ENCODE results near the gene SLC9A6. TPM values are rescaled to one million over a fixed set of nuclear protein-coding genes. Genes with fewer than 3 reads are reported as not detected.

SLC9A6 gene
- total RNA-seq, 1 experiment from 2014 or later: 21.7 TPM

GRCh38 chrX:136021160-136021559 lies 35.9 kb downstream of the SLC9A6 start:
- Mint-ChIP-seq H3K4me1 (ENCODE audit: low read depth, unreplicated experiment) (no peaks in the 10 kb centered on the region), H3K9me3 (ENCODE audit: low read depth, unreplicated experiment) (no peaks in the 10 kb centered on the region), H3K36me3 (ENCODE audit: insufficient read depth, unreplicated experiment) (no peaks in the 10 kb centered on the region), H3K27me3 (ENCODE audit: unreplicated experiment) (no peaks in the 10 kb centered on the region), H3K27ac (ENCODE audit: unreplicated experiment) (no peak overlapping the region), H3K4me3 (ENCODE audit: low read depth, unreplicated experiment) (no peak overlapping the region)
- no TSS peak for BruUV-seq (replicated peaks)
- TF ChIP-seq, protein P1, sequence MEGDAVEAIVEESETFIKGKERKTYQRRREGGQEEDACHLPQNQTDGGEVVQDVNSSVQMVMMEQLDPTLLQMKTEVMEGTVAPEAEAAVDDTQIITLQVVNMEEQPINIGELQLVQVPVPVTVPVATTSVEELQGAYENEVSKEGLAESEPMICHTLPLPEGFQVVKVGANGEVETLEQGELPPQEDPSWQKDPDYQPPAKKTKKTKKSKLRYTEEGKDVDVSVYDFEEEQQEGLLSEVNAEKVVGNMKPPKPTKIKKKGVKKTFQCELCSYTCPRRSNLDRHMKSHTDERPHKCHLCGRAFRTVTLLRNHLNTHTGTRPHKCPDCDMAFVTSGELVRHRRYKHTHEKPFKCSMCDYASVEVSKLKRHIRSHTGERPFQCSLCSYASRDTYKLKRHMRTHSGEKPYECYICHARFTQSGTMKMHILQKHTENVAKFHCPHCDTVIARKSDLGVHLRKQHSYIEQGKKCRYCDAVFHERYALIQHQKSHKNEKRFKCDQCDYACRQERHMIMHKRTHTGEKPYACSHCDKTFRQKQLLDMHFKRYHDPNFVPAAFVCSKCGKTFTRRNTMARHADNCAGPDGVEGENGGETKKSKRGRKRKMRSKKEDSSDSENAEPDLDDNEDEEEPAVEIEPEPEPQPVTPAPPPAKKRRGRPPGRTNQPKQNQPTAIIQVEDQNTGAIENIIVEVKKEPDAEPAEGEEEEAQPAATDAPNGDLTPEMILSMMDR (IDR thresholded peaks at IDR 0.05; ENCODE audit: unreplicated experiment): no peak
- CTCF ChIA-PET: no interaction called here
- no peak for DNase-seq
- intact Hi-C loops (cut with micrococcal nuclease; ENCODE audit: unreplicated experiment): loop anchor here (10.0 kb wide), 1 partner anchor 674 kb away; no protein-coding TSS in a partner anchor

DNA sequence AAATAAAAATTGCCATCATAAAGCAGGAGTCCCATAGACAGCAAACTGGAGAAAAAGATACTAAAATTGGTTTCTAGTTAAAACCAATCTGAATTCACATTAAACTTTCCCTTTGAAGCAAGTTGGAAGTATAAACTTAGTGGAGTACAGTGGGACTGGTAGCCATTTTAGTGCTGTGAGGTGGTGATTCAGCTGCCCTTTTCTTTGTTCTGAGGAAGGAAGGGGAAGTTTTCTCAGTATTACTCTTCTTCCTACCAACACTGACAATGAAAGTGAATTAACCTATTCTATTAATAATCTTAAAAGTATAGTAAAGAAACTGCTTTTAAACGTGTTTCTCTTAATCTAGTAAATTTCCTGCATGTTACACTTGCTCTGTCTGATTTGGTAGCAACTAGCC lies 36.7 kb downstream of the SLC9A6 start:
- no peak for DNase-seq
- Mint-ChIP-seq H3K27me3 (ENCODE audit: unreplicated experiment) (no peaks in the 10 kb centered on the region), H3K4me1 (ENCODE audit: low read depth, unreplicated experiment) (no peaks in the 10 kb centered on the region), H3K36me3 (ENCODE audit: insufficient read depth, unreplicated experiment) (no peaks in the 10 kb centered on the region), H3K4me3 (ENCODE audit: low read depth, unreplicated experiment) (no peak overlapping the region), H3K27ac (ENCODE audit: unreplicated experiment) (no peak overlapping the region), H3K9me3 (ENCODE audit: low read depth, unreplicated experiment) (no peaks in the 10 kb centered on the region)
- CTCF ChIA-PET: no interaction called here
- TF ChIP-seq, protein P1 (IDR thresholded peaks at IDR 0.05; ENCODE audit: unreplicated experiment): no peak
- intact Hi-C loops (cut with micrococcal nuclease; ENCODE audit: unreplicated experiment): loop anchor here (10.0 kb wide), 1 partner anchor 673 kb away; no protein-coding TSS in a partner anchor
- no TSS peak for BruUV-seq (replicated peaks)

- H3K9me3 Mint-ChIP-seq (ENCODE audit: low read depth, unreplicated experiment): no peaks in the 10 kb centered on the region
- intact Hi-C loops (cut with micrococcal nuclease; ENCODE audit: unreplicated experiment): loop anchor here (10.0 kb wide), 1 partner anchor 670 kb away; no protein-coding TSS in a partner anchor
- H3K4me3 Mint-ChIP-seq (ENCODE audit: low read depth, unreplicated experiment): no peak overlapping the region
Observed at GRCh38 chrX:136025091-136025490, 39.9 kb downstream of the SLC9A6 start.

GRCh38 chrX:136028383-136028984 lies 43.2 kb downstream of the SLC9A6 start:
- peak; percentile 2 for DNase-seq
- no peaks in the 10 kb centered on the region for H3K27me3 Mint-ChIP-seq (ENCODE audit: unreplicated experiment)
- TF ChIP-seq, protein P1 (IDR thresholded peaks at IDR 0.05; ENCODE audit: unreplicated experiment): no peak
- CTCF ChIA-PET: interaction anchor here (1.0 to 2.0 kb wide), 7 partner anchors 134 to 667 kb away, joined by 4 to 36 read pairs (median 8); no protein-coding TSS in a partner anchor
- no peak overlapping the region for H3K4me3 Mint-ChIP-seq (ENCODE audit: low read depth, unreplicated experiment)
- peaks cover 3% of the 10 kb centered on the region for H3K36me3 Mint-ChIP-seq (ENCODE audit: insufficient read depth, unreplicated experiment)
- no peaks in the 10 kb centered on the region for H3K4me1 Mint-ChIP-seq (ENCODE audit: low read depth, unreplicated experiment)
- intact Hi-C loops (cut with micrococcal nuclease; ENCODE audit: unreplicated experiment): loop anchor here (1.0 to 10.0 kb wide), 4 partner anchors 134 to 666 kb away; no protein-coding TSS in a partner anchor
- no peaks in the 10 kb centered on the region for H3K9me3 Mint-ChIP-seq (ENCODE audit: low read depth, unreplicated experiment)
- H3K27ac Mint-ChIP-seq (ENCODE audit: unreplicated experiment): no peak overlapping the region
- no TSS peak for BruUV-seq (replicated peaks)

More at GRCh38 chrX:136025091-136025490, 39.9 kb downstream of the SLC9A6 start:
- TF ChIP-seq, protein P1 (IDR thresholded peaks at IDR 0.05; ENCODE audit: unreplicated experiment): no peak
- CTCF ChIA-PET: no interaction called here
- DNase-seq: no peak
- Mint-ChIP-seq H3K4me1 (ENCODE audit: low read depth, unreplicated experiment) (no peaks in the 10 kb centered on the region), H3K36me3 (ENCODE audit: insufficient read depth, unreplicated experiment) (peaks cover 3% of the 10 kb centered on the region), H3K27me3 (ENCODE audit: unreplicated experiment) (no peaks in the 10 kb centered on the region), H3K27ac (ENCODE audit: unreplicated experiment) (no peak overlapping the region)
- BruUV-seq (replicated peaks): no TSS peak
